ENCODE results near the gene TAF4.
"Not testable (repeated sequence)": the region's sequence is repeated elsewhere in the genome, so short reads cannot be mapped to it uniquely, and the experiment has no call there.

The TAF4 gene

GRCh38 chr20:62056975-62057374, 8.7 kb downstream of the TAF4 start:
- no peak for DNase-seq

GRCh38 chr20:62056377-62056776, 9.3 kb downstream of the TAF4 start:
- DNase-seq = no peak

GRCh38 chr20:62055862-62056115, 9.9 kb downstream of the TAF4 start:
- not testable (repeated sequence) for DNase-seq

- DNase-seq = no peak
These were observed 10.4 kb downstream of the TAF4 start for GRCh38 chr20:62055106-62055861.

- no peak for DNase-seq
These were observed 11.2 kb downstream of the TAF4 start for GRCh38 chr20:62054451-62054953.

GRCh38 chr20:62053465-62054196, 12.1 kb downstream of the TAF4 start:
- no peak for DNase-seq

GRCh38 chr20:62052842-62053464, 12.7 kb downstream of the TAF4 start:
- no peak for DNase-seq

- DNase-seq = no peak
These were observed 13.3 kb downstream of the TAF4 start for GRCh38 chr20:62052336-62052841.

- DNase-seq = no peak
These were observed 14.0 kb downstream of the TAF4 start for GRCh38 chr20:62051546-62052255.

- DNase-seq = no peak
These were observed 14.5 kb downstream of the TAF4 start for GRCh38 chr20:62051144-62051543.

GRCh38 chr20:62050166-62051120, 15.2 kb downstream of the TAF4 start:
- no peak for DNase-seq

- DNase-seq = no peak
These were observed 16.1 kb downstream of the TAF4 start for GRCh38 chr20:62049342-62050165.

GRCh38 chr20:62048821-62049291, 16.8 kb downstream of the TAF4 start:
- DNase-seq = no peak

GRCh38 chr20:62048346-62048761, 17.3 kb downstream of the TAF4 start:
- no peak for DNase-seq

GRCh38 chr20:62047666-62048345, 17.9 kb downstream of the TAF4 start:
- no peak for DNase-seq

- DNase-seq = no peak
These were observed 19.2 kb downstream of the TAF4 start for GRCh38 chr20:62046431-62046830.

GRCh38 chr20:62045529-62046285, 20.0 kb downstream of the TAF4 start:
- no peak for DNase-seq

GRCh38 chr20:62045118-62045517, 20.6 kb downstream of the TAF4 start:
- no peak for DNase-seq

GRCh38 chr20:62044631-62045030, 21.1 kb downstream of the TAF4 start:
- no peak for DNase-seq
